Natural killer cell (primary cell): ENCODE measurements around the gene MUC4. TPM values are rescaled to one million over a fixed set of nuclear protein-coding genes. Genes with fewer than 3 reads are reported as not detected.

ENCODE experiments used
- ATAC-seq, 3 donors: fragments of 150-1000 bp in 2 of 3; fragments of 200-7000 bp in 1 of 3; cut with Tn5 transposase; 1 replicate in 1 of 3; 2 replicates in 2 of 3; pipeline ENCODE4 v1.10.0; 2021; ENCODE audit warnings: mild to moderate bottlenecking in 2 of 3, moderate library complexity in 2 of 3
- DNase-seq, 2 donors: peaks; one replicate each; pipeline versions ENCODE4 v3.0.0 to v3.0.0-alpha.2; 2013 to 2021; ENCODE audit warnings: mixed read lengths in 1 of 2
- H3K27ac ChIP-seq: one replicate; pipeline ENCODE4 v1.5.1; 2013; ENCODE audit warnings: mild to moderate bottlenecking, low read length
- H3K27me3 ChIP-seq: one replicate; pipeline ENCODE4 v1.6.1; 2013; ENCODE audit warnings: low read length; ENCODE audit not compliant: control insufficient read depth, insufficient read depth
- H3K36me3 ChIP-seq: one replicate; pipeline ENCODE4 v1.6.1; 2013; ENCODE audit warnings: low read length; ENCODE audit not compliant: control insufficient read depth, insufficient read depth
- H3K4me1 ChIP-seq: one replicate; pipeline ENCODE4 v1.6.1; 2013; ENCODE audit warnings: low read length; ENCODE audit not compliant: control insufficient read depth, insufficient read depth
- H3K4me3 ChIP-seq: one replicate; pipeline ENCODE4 v1.5.1; 2013; ENCODE audit warnings: low read length
- H3K9me3 ChIP-seq: one replicate; pipeline ENCODE4 v1.6.1; 2013; ENCODE audit warnings: low read length; ENCODE audit not compliant: control insufficient read depth, insufficient read depth
- H3K27ac Mint-ChIP-seq, 2 donors: one replicate each; pipeline ENCODE4 v1.8.0; 2022; ENCODE audit warnings: mild to moderate bottlenecking in 2 of 2, mixed read lengths in 2 of 2, moderate library complexity in 1 of 2
- H3K27me3 Mint-ChIP-seq, 2 donors: one replicate each; pipeline ENCODE4 v1.8.0; 2022; ENCODE audit warnings: low read depth in 2 of 2, mixed read lengths in 2 of 2
- H3K36me3 Mint-ChIP-seq: one replicate; pipeline ENCODE4 v1.8.0; 2022; ENCODE audit warnings: mixed read lengths
- H3K4me1 Mint-ChIP-seq, 2 donors: one replicate each; pipeline ENCODE4 v1.8.0; 2022; ENCODE audit warnings: mixed read lengths in 2 of 2
- H3K4me3 Mint-ChIP-seq: one replicate; pipeline ENCODE4 v1.8.0; 2022; ENCODE audit warnings: mild to moderate bottlenecking, moderate library complexity, mixed read lengths
- H3K9me3 Mint-ChIP-seq, 2 donors: one replicate each; pipeline ENCODE4 v1.8.0; 2022; ENCODE audit warnings: mixed read lengths in 2 of 2
- WGBS: methylation state at CpG from one replicate; pipeline ENCODE4 v1.1.7; 2013; ENCODE audit warnings: missing lambda C conversion rate; ENCODE audit not compliant: insufficient coverage; 5-methylcytosine and 5-hydroxymethylcytosine counted together
- intact Hi-C: fragments of 100-400 bp; cut with micrococcal nuclease; formaldehyde crosslinking; loops from one replicate; pipeline ENCODE4 v1.14.2; 2022
- total RNA-seq, 4 donors: library from RNA; stranded (reverse); fragments of 120-200 nt in 1 of 4; gene quantifications; one replicate each; pipeline versions ENCODE4 v1.2.3 to v1.2.4, GENCODE V29; 2013 to 2022
- TF ChIP-seq, protein P1 (sequence below): fragments of 200-600 bp; IDR thresholded peaks from one replicate; pipeline ENCODE4 v1.8.0; 2022; ENCODE audit warnings: antibody characterized with exemption

MUC4 gene
- total RNA-seq, 3 donors from 2014 or later (not counting 1 experiment from before 2014, with no cell fraction given), result 0.05 to 1.7 (median 0.38) TPM

DNA sequence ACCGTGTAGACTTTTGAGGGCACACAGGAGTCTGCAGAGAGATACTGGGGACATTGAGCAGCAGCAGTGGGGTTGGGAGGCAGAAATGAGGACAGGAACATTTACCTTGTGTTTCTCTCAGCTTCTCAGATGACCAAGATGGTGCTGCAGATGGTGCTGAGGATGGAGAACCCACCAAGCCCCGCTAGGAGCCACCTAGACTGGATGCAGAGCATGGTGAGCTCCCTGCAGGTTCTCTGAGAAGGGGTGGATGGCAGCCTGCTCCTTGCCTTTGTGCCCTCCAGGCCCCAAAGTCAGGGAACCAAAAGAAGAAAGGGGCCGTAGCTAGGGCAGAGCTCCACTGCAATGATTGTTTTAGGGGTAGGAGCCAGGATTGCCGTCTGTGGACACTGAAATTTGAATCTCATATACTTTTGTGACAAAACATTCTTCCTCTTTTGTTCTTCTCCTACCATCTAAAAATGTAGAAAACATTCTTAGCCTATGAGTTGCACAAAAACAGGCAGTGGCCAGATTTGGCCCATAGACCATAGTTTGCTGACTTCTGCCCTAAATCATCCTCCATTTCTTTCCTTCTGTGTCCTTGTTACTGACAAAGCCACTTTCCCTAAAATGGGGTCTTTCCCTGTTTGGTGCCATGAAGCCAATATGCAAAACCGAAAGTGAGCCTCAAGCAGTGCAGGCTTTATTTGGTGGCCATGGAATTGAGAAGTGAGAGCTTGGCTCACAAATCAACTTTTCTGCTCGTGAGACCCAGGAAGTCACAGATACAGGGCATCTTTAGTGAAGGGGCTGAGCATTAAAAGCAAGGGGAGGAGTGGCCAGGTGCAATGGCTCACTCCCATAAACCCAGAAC lies 102.9 kb downstream of the MUC4 start:
- Histone ChIP-seq H3K4me3 (no peak overlapping the region), H3K27me3 (no peaks in the 10 kb centered on the region), H3K36me3 (peaks cover 17% of the 10 kb centered on the region), H3K4me1 (no peaks in the 10 kb centered on the region), H3K9me3 (no peaks in the 10 kb centered on the region), H3K27ac (no peak overlapping the region)
- no peak overlapping the region for H3K27ac Mint-ChIP-seq
- ATAC-seq (no peak), DNase-seq (no peak)
- H3K4me3 Mint-ChIP-seq, result no peak overlapping the region
- intact Hi-C loops, result no loop called here
- no peaks in the 10 kb centered on the region for H3K27me3 Mint-ChIP-seq
- peaks cover 0 to 11% of the 10 kb centered on the region in 2 donors for H3K4me1 Mint-ChIP-seq
- no peaks in the 10 kb centered on the region for H3K9me3 Mint-ChIP-seq
- peaks cover 7% of the 10 kb centered on the region for H3K36me3 Mint-ChIP-seq
- TF ChIP-seq, protein P1, sequence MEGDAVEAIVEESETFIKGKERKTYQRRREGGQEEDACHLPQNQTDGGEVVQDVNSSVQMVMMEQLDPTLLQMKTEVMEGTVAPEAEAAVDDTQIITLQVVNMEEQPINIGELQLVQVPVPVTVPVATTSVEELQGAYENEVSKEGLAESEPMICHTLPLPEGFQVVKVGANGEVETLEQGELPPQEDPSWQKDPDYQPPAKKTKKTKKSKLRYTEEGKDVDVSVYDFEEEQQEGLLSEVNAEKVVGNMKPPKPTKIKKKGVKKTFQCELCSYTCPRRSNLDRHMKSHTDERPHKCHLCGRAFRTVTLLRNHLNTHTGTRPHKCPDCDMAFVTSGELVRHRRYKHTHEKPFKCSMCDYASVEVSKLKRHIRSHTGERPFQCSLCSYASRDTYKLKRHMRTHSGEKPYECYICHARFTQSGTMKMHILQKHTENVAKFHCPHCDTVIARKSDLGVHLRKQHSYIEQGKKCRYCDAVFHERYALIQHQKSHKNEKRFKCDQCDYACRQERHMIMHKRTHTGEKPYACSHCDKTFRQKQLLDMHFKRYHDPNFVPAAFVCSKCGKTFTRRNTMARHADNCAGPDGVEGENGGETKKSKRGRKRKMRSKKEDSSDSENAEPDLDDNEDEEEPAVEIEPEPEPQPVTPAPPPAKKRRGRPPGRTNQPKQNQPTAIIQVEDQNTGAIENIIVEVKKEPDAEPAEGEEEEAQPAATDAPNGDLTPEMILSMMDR, result no peak
- 86% methylated on average over 6 of the region's 6 CpGs for WGBS

DNA sequence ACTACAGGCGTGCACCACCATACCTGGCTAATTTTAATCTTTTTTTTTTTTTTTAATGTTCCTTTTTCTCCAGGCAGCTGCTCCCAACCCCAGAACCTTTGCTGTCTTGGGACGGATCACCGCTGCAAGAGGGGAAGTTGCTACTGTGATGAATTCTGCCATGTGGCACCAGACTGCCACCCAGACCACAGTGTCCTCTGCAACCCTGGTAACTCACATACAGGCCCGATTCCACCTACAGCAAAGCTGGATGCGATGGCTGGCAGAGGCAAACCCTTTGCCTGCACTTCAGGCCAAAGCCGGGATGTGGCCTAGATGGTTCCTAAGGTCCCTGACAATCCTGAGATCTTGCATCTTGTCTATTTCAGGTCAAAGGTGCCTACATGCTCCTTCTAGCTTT lies 103.7 kb downstream of the MUC4 start:
- DNase-seq (no peak), ATAC-seq (no peak)
- WGBS, result 82% methylated on average over 6 of the region's 6 CpGs
- Mint-ChIP-seq H3K4me1 (peaks cover 0 to 11% of the 10 kb centered on the region in 2 donors), H3K27me3 (no peaks in the 10 kb centered on the region), H3K9me3 (no peaks in the 10 kb centered on the region), H3K27ac (no peak overlapping the region), H3K4me3 (no peak overlapping the region), H3K36me3 (peaks cover 7% of the 10 kb centered on the region)
- Histone ChIP-seq H3K36me3 (peaks cover 17% of the 10 kb centered on the region), H3K27ac (no peak overlapping the region), H3K9me3 (no peaks in the 10 kb centered on the region), H3K4me1 (no peaks in the 10 kb centered on the region), H3K4me3 (no peak overlapping the region), H3K27me3 (no peaks in the 10 kb centered on the region)
- intact Hi-C loops, result no loop called here
- TF ChIP-seq, protein P1, result no peak

DNA sequence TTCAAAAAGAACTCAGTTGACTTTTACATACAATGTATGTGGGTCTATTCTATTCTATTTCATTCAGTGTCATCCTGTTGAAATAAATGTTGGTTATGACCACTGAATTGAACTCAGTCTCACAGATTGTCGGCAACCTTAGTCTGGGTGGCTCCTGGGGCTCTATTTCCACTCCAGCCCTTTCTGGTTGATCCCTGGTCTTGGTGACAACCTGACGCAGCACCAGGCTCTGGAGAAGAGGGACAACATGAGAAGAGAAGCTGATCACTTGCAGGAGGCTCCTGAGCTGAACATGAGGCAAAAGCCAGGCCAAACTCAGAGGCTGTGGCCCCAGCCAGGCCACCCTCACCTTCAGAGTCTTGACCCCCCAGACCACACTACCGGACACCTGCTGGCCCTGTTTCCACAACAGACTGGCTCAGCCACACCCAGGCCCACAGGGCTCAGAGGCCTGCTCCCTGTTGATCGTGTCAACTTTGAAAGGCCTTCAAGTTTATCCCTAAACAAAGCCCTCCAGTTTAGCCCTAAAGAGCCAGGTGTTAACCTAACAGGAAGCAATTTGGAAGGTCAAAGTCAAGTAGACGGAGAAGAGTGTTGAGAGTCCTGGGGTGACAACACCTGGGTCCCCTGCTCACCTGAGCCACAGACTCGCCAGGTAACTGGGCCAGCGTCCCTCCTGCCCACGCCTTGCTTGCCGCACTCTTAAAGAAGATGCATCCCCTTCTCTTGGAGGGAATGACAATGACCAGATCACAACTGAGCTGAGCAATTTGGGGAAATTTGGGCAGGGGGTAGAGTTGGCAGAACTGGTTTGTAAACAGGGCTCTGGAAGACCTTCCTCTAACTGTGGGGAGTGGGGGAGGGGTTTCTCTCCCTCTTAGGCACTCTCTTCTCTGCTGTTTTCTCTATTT lies 106.4 kb downstream of the MUC4 start:
- H3K4me1 Mint-ChIP-seq, result peaks cover 0 to 11% of the 10 kb centered on the region in 2 donors
- no peaks in the 10 kb centered on the region for H3K27me3 Mint-ChIP-seq
- ATAC-seq, result no peak
- Histone ChIP-seq H3K4me1 (no peaks in the 10 kb centered on the region), H3K4me3 (no peak overlapping the region), H3K27ac (no peak overlapping the region), H3K9me3 (no peaks in the 10 kb centered on the region), H3K27me3 (no peaks in the 10 kb centered on the region), H3K36me3 (peaks cover 11% of the 10 kb centered on the region)
- 84% methylated on average over 9 of the region's 9 CpGs for WGBS
- H3K9me3 Mint-ChIP-seq, result no peaks in the 10 kb centered on the region
- peaks cover 7% of the 10 kb centered on the region for H3K36me3 Mint-ChIP-seq
- TF ChIP-seq, protein P1, result no peak
- H3K4me3 Mint-ChIP-seq, result no peak overlapping the region
- no peak for DNase-seq
- intact Hi-C loops, result no loop called here
- H3K27ac Mint-ChIP-seq, result no peak overlapping the region
